ENCODE measurements around the gene TRAF2.
"Not testable (repeated sequence)": the region's sequence is repeated elsewhere in the genome, so short reads cannot be mapped to it uniquely, and the experiment has no call there.

TRAF2 gene, protein sequence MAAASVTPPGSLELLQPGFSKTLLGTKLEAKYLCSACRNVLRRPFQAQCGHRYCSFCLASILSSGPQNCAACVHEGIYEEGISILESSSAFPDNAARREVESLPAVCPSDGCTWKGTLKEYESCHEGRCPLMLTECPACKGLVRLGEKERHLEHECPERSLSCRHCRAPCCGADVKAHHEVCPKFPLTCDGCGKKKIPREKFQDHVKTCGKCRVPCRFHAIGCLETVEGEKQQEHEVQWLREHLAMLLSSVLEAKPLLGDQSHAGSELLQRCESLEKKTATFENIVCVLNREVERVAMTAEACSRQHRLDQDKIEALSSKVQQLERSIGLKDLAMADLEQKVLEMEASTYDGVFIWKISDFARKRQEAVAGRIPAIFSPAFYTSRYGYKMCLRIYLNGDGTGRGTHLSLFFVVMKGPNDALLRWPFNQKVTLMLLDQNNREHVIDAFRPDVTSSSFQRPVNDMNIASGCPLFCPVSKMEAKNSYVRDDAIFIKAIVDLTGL
- 20.8 to 80.7 (median 46.1) reads per million in 9 experiments for total RNA-seq

DNA sequence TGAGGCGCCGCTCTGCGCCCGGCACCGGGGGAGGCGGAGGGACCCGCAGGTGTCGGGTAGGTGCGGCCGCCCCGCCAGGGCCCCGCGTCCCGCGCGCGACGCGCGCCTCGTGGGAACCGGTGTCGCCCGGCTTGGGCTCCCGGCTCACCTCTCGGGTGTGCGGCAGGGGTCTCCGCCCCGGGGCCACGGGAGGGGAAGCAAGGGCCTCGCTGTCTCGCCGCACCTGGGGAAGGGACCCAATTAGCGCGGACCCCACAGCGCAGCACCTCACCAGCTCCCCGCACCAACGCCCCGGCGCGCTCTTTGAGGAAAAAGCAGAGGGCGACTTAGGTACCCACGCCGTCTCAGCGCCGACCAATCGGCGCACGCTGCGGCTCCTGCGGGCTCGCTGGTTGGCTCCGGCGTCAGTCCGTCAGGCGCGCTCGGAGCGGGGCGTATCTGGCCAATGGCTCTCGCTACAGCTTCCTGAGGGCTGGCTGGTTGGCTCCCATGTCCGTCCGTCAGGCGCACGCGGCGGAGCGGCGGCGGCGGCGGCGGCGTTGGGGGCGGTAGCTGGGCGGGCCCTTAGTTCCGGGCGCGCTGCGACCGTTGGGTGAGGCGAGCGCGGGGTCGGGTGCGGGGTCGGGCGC lies at the start of gene TRAF2:
Gene TRAF2, plus strand, starts transcription at position 567 of the 629 bp plus-strand sequence. CDS start 12,225 bp downstream, outside the sequence.
- peaks cover 30% of the 10 kb centered on the region for H3K36me3 Mint-ChIP-seq (ENCODE audit: insufficient read depth)
- no peaks in the 10 kb centered on the region for H3K9me3 Mint-ChIP-seq
- ATAC-seq (replicated peaks) (peak; percentile 85), DNase-seq (peak; percentile 94 to 97 (median 94))
- peaks cover 26 to 27% of the 10 kb centered on the region in 2 donors for H3K4me1 Mint-ChIP-seq (ENCODE audit: low read depth in 2 of 2)
- peak within 1 kb of the TSS; percentile 80 to 84 for H3K4me3 Mint-ChIP-seq
- H3K27me3 Mint-ChIP-seq, result no peaks in the 10 kb centered on the region
- H3K27ac Mint-ChIP-seq, result peak within 1 kb of the TSS; percentile 89 to 97

DNA sequence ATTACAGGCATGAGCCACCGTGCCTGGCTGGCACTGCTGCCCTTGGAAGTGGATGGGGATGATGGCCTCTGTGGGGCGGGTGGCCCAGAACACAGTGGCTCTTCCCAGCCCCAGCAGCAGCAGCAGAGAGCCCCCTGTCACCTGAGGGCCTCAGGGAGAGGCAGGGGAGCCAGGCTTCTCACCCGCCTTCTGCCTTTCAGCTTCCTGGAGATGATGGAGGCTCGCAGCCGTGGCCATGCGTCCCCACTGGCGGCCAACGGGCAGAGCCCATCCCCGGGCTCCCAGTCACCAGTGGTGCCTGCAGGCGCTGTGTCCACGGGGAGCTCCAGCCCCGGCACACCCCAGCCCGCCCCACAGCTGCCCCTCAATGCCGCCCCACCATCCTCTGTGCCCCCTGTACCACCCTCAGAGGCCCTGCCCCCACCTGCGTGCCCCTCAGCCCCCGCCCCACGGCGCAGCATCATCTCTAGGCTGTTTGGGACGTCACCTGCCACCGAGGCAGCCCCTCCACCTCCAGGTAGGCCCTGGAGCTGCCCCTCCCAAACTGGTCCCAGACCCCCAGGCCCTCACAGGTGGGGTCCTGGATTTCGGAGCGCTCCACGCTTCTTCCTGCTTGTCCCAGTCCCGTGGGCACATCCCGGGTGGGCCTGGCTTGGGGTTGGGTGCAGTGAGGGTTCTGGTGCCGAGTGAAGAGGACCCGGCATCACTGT lies 49.0 kb upstream of the TRAF2 start:
- Mint-ChIP-seq H3K27me3 (no peaks in the 10 kb centered on the region), H3K9me3 (no peaks in the 10 kb centered on the region), H3K4me3 (no peak overlapping the region), H3K4me1 (ENCODE audit: low read depth in 2 of 2) (peaks cover 9% of the 10 kb centered on the region in 2 donors), H3K27ac (no peak overlapping the region), H3K36me3 (ENCODE audit: insufficient read depth) (peaks cover 23% of the 10 kb centered on the region)
- DNase-seq, result no peak
- no peak for ATAC-seq (replicated peaks)

DNA sequence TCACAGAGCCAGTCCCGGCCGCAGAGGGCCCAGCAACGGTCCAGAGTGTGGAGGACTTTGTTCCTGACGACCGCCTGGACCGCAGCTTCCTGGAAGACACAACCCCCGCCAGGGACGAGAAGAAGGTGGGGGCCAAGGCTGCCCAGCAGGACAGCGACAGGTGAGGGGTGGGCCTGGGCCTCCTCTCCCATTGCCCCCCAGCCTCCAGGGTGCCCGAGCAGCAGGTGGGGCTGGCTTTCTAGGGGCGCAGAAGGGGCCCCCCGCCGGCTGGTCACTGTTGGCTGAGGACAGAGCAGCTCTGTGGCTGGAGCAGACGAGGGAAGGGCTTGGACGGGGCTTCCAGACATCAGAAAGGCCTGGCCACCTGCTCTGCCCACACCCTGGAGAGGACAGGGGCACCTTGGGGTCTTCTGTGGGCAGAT lies 48.4 kb upstream of the TRAF2 start:
- not testable (repeated sequence) for H3K4me3 Mint-ChIP-seq; DNase-seq; H3K27me3 Mint-ChIP-seq; ATAC-seq (replicated peaks); H3K9me3 Mint-ChIP-seq; H3K27ac Mint-ChIP-seq
- Mint-ChIP-seq H3K36me3 (ENCODE audit: insufficient read depth) (peaks cover 26% of the 10 kb centered on the region), H3K4me1 (ENCODE audit: low read depth in 2 of 2) (peaks cover 11 to 12% of the 10 kb centered on the region in 2 donors)

DNA sequence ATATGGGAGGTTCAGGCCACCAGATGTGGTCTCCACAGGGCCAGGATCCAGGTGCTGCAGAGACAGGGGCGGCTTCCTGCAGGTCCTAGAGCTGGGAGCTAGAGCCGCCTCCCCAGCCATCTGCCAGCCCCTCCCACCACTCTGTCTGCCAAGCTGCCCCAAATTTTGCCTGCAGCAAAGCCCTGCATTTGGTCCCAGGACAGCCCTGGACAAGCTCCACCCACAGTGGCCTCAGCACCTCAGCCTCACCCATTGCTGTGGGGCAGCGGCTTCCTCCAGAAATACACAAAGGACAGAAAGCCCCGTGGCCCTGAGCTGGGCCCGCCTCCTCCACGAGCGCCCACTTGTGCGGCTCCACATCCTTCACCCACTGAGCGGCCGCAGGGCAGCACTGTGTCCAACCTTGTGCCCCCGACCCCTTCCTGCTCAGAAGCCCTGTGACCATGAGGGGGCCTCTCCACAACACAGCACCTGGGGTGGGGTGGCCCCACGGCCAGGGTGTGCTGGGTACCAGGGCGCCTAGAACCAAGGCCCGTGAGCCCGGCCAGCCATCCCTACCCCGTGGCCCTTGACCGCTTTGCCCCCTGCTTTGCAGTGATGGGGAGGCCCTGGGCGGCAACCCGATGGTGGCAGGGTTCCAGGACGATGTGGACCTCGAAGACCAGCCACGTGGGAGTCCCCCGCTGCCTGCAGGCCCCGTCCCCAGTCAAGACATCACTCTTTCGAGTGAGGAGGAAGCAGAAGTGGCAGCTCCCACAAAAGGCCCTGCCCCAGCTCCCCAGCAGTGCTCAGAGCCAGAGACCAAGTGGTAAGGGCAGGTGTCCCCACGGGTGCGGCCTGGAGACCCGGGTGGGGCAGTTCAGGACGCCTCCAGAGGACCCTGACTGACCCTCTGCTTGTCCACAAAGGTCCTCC lies 47.7 kb upstream of the TRAF2 start:
- Mint-ChIP-seq H3K9me3 (no peaks in the 10 kb centered on the region), H3K4me1 (ENCODE audit: low read depth in 2 of 2) (peaks cover 11 to 12% of the 10 kb centered on the region in 2 donors), H3K27ac (no peak overlapping the region), H3K36me3 (ENCODE audit: insufficient read depth) (peaks cover 30% of the 10 kb centered on the region), H3K27me3 (no peaks in the 10 kb centered on the region), H3K4me3 (no peak overlapping the region)
- ATAC-seq (replicated peaks), result no peak
- no peak for DNase-seq

DNA sequence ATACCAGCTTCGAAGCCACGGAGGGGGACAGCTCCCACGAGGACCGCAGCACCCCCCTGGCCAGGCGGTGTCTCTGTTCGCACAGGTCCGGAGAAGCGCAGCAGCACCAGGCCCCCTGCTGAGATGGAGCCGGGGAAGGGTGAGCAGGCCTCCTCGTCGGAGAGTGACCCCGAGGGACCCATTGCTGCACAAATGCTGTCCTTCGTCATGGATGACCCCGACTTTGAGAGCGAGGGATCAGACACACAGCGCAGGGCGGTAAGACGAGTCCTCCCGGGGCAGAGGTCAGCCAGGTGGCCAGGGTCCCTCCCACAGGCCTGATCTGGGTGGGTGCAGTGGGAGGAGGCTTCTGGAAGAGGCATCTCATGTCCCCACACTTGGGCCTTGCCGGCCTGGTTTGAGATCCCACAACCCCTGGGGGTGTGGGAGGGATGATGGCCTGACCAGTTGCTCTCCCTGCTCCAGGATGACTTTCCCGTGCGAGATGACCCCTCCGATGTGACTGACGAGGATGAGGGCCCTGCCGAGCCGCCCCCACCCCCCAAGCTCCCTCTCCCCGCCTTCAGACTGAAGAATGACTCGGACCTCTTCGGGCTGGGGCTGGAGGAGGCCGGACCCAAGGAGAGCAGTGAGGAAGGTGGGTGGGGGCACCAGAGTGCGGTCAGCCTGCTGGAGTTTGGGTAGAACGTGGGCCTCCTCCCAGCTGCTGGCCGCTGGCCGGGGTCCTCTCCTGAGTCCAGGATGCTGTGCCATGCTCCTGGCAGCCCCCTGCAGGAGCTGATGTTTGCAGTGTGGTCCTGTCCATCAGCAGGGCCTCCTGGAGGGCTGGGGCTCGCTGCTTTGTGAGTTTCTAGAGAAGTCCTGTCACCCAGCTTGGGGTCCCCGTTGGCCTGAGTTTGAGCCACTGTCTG lies 46.8 kb upstream of the TRAF2 start:
- DNase-seq (no peak), ATAC-seq (replicated peaks) (no peak)
- Mint-ChIP-seq H3K4me3 (no peak overlapping the region), H3K36me3 (ENCODE audit: insufficient read depth) (peaks cover 35% of the 10 kb centered on the region), H3K9me3 (no peaks in the 10 kb centered on the region), H3K4me1 (ENCODE audit: low read depth in 2 of 2) (peaks cover 11 to 12% of the 10 kb centered on the region in 2 donors), H3K27me3 (no peaks in the 10 kb centered on the region), H3K27ac (no peak overlapping the region)

DNA sequence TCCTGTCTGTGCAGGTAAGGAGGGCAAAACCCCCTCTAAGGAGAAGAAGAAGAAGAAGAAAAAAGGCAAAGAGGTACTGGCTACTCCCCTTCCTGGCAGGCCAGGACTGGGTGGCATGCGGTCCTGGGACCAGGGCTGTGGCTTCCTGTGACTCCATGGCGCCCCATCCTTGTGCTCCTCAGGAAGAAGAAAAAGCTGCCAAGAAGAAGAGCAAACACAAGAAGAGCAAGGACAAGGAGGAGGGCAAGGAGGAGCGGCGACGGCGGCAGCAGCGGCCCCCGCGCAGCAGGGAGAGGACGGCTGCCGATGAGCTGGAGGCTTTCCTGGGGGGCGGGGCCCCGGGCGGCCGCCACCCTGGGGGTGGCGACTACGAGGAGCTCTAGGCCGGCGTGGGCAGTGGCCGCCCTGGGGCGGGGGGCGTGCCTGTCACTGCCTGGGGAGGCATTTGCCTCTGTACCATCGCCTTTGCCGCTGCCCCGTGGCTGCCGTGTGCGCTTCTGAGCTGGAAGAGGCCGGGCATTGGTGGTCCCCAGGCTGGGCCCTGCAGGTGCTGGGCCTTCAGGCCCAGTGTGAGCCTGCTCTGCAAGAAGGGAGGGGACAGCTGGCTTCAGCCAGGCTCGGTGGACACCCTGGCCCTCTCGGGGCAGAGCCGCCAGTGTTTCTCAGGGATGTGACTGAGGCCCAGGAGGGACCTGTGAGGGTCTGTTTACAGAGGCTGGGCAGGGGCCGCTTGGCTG lies 46.0 kb upstream of the TRAF2 start:
- no peak overlapping the region for H3K4me3 Mint-ChIP-seq
- ATAC-seq (replicated peaks), result no peak
- no peak for DNase-seq
- no peaks in the 10 kb centered on the region for H3K27me3 Mint-ChIP-seq
- no peak overlapping the region for H3K27ac Mint-ChIP-seq
- no peaks in the 10 kb centered on the region for H3K9me3 Mint-ChIP-seq
- peaks cover 11 to 12% of the 10 kb centered on the region in 2 donors for H3K4me1 Mint-ChIP-seq (ENCODE audit: low read depth in 2 of 2)
- H3K36me3 Mint-ChIP-seq (ENCODE audit: insufficient read depth), result peaks cover 31% of the 10 kb centered on the region

DNA sequence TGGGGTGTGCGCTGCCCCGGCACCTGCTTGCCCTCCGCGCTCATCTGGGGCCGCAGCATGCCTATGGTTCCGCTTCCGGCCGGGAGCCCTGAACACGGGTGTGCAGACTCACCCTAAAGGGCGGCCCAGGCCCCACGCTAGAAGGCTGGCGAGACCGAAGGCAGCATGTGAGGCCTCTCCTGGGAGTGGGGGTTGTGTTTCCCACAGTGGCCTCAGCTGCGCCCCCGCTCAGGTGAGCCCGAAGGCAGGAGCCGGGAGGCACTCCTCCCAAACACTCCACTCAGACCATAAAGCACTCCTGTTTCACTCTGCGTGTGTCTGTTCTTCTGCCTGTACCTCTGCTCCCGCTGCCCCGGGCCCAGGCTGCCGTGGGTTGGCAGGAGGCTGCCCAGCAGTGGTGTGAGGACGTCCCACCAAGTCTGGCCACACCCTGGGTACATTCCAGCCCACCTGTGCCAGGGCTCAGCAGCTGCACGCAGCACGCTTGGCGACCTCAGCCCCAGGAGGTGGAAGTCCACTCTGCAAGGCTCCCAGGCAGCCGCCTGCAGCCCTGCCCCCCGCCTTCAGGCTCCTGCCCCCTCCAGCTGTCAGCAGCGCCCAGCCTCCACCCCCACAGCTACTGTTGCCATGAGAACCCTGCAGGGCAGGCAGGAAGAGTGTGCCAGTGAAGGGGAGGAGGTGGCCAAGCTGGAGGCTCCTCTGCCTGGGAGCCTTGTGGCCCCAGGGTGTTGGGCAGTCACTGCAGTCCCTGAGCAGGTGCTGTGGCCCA lies 45.3 kb upstream of the TRAF2 start:
- ATAC-seq (replicated peaks), result no peak
- DNase-seq, result no peak
- peaks cover 31% of the 10 kb centered on the region for H3K36me3 Mint-ChIP-seq (ENCODE audit: insufficient read depth)
- peak overlapping the region in 1 of 2 donors; percentile 92 for H3K4me3 Mint-ChIP-seq
- H3K27ac Mint-ChIP-seq, result peak overlapping the region in 1 of 2 donors; percentile 88
- H3K9me3 Mint-ChIP-seq, result no peaks in the 10 kb centered on the region
- no peaks in the 10 kb centered on the region for H3K27me3 Mint-ChIP-seq
- H3K4me1 Mint-ChIP-seq (ENCODE audit: low read depth in 2 of 2), result peaks cover 11 to 12% of the 10 kb centered on the region in 2 donors

DNA sequence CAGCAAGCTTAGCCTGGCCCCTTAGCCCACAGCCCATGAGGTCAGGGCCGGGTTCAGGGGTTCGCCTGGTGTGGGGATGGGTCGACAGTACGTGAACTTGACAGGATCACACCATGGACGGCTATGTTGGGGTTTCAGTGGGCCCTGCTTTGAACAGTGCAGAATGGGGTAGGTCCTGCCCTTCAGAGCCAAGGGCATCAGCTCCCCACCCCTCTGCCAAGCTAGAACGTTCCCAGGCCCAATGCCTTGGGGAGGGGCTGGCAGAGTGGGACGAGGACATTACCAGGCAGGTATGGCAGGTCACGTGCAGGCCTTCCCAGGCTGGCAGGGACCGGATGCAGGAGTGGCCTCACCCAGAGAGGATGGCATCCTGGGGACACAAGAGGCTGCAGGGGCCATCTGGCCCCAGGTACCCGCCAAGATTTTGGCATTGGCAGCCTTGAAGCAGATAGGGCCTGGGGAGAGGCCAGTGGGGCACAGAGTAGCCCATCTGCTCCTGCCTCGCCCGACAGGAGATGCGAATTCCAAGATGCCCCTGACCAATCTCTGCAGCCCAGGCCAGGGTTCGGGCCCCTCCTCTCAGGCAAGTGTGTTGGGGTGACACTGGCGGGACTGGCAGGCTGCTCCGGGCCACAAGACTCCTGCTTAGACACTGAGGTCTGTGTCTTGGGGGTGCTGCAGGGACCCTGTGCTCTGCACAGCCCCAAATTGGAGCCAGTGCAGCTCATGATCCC lies 44.5 kb upstream of the TRAF2 start:
- Mint-ChIP-seq H3K27ac (peak overlapping the region; percentile 79 to 88), H3K4me3 (peak overlapping the region; percentile 91 to 92), H3K36me3 (ENCODE audit: insufficient read depth) (peaks cover 38% of the 10 kb centered on the region), H3K4me1 (ENCODE audit: low read depth in 2 of 2) (peaks cover 12 to 13% of the 10 kb centered on the region in 2 donors)
- H3K9me3 Mint-ChIP-seq; ATAC-seq (replicated peaks); DNase-seq; H3K27me3 Mint-ChIP-seq: not testable (repeated sequence)

DNA sequence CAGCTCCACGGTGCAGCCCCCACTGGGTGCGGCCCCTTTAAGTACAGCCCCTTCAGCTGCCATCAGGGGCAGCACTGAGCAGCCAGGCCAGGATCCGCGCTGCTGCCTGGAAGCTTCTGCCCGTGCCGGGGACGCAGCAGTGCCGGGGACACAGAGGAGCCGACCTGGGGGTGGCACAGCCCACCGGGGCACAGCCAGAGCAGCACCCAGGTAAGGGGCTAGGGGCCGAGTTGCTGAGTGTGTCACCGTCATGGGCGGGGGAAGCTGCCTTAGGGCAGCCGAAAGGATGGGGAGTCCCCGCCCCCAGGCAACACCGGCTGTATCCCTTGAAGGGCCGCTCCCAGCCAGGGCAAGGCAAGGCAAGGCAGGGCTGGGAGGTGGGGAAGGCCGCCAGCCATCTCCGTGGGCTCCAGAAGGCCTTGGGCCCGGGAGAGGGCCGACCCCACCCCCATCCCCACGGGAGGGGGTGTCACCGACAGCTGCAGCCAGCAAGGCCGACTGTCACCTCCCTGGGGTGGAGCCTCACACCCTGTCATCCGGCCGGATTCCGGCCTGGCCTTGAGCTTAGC lies 43.9 kb upstream of the TRAF2 start, which contains the start of gene AJM1:
Gene AJM1, plus strand, starts transcription at position 99 of the 569 bp plus-strand sequence. CDS start 1,937 bp downstream, outside the sequence.
- H3K36me3 Mint-ChIP-seq (ENCODE audit: insufficient read depth), result peaks cover 44% of the 10 kb centered on the region
- not testable (repeated sequence) for H3K9me3 Mint-ChIP-seq, H3K27me3 Mint-ChIP-seq
- H3K4me1 Mint-ChIP-seq (ENCODE audit: low read depth in 2 of 2), result peaks cover 13% of the 10 kb centered on the region in 2 donors
- DNase-seq (peak; percentile 80 to 86 (median 81)), ATAC-seq (replicated peaks) (peak; percentile 90)
- H3K27ac Mint-ChIP-seq, result peak within 1 kb of the TSS; percentile 79 to 88
- H3K4me3 Mint-ChIP-seq, result peak within 1 kb of the TSS; percentile 91 to 92
